ENCODE data around the gene MAB21L2.

- TF ChIP-seq SIN3A (IDR thresholded peaks at IDR 0.05; ENCODE audit: borderline replicate concordance, low read depth, low read length) (no peak), CTCF (IDR thresholded peaks at IDR 0.05) (no peak), RFX5 (IDR thresholded peaks at IDR 0.05; ENCODE audit: low read length) (no peak), RAD21 (IDR thresholded peaks at IDR 0.05; ENCODE audit: low read length) (no peak), EZH2phosphoT487 (IDR thresholded peaks at IDR 0.05; ENCODE audit: borderline replicate concordance, low read depth) (no peak), POLR2AphosphoS5 (IDR thresholded peaks at IDR 0.05; ENCODE audit: low read depth, low read length) (no peak)
Measured at GRCh38 chr4:150569998-150570535, 11.9 kb upstream of the MAB21L2 start.

All from SK-N-SH (cell line).